ENCODE data around the gene BRD7. TPM values are rescaled to one million over a fixed set of nuclear protein-coding genes. Genes with fewer than 3 reads are reported as not detected.
A peak's percentile ranks its signal among the peaks of the same experiment; 100 is the strongest.

BRD7 gene
- total RNA-seq, 2 experiments from 2014 or later = 76.2 to 93.4 TPM

DNA sequence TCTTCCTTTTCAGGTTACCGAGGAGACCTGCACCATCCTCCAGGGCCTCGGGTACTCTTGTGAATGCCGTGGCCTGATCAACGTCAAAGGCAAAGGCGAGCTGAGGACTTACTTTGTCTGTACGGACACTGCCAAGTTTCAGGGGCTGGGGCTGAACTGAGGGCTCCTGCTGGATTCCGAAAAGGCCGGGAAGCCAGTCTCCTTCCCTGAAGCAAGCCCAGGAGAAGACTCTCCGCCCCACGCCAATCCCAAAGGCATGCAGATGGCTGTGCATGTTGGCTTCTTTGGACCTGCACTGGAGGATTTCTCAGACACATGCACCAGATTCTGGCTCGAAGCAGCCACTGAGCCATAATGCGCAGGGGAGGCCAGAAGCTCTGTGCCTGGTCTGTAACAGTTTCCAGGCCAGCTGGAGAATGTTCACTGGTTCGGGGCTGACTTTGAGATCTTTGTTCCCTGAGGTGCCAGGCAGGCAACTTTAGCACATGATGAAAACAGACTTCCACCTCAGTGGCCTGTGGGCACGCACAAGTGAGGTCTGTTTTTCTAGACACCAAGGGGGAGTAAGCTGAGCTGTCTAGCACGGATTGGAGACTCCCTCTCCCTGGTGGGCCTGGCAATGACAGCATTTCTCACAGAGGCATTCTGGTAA, 53.3 kb downstream of the BRD7 start:
- ATAC-seq (no peak), DNase-seq (no peak)
- Mint-ChIP-seq H3K4me3 (no peak overlapping the region), H3K27ac (peak overlapping the region; percentile 52), H3K4me1 (ENCODE audit: low read depth) (peaks cover 25% of the 10 kb centered on the region), H3K27me3 (no peaks in the 10 kb centered on the region), H3K36me3 (ENCODE audit: low read depth) (peaks cover 51% of the 10 kb centered on the region), H3K9me3 (no peaks in the 10 kb centered on the region)
- intact Hi-C loops (cut with micrococcal nuclease) = no loop called here
- CTCF ChIA-PET = interaction anchor here (0.8 to 4.2 kb wide), 4 partner anchors 10 to 104 kb away, joined by 3 to 20 read pairs (median 10); no protein-coding TSS in a partner anchor
- POLR2A ChIA-PET = interaction anchor here (0.6 to 1.0 kb wide), 3 partner anchors 10 to 49 kb away, joined by 3 to 4 read pairs (median 4); partner anchors contain the start of gene ADCY7
- TF ChIP-seq, protein P1, sequence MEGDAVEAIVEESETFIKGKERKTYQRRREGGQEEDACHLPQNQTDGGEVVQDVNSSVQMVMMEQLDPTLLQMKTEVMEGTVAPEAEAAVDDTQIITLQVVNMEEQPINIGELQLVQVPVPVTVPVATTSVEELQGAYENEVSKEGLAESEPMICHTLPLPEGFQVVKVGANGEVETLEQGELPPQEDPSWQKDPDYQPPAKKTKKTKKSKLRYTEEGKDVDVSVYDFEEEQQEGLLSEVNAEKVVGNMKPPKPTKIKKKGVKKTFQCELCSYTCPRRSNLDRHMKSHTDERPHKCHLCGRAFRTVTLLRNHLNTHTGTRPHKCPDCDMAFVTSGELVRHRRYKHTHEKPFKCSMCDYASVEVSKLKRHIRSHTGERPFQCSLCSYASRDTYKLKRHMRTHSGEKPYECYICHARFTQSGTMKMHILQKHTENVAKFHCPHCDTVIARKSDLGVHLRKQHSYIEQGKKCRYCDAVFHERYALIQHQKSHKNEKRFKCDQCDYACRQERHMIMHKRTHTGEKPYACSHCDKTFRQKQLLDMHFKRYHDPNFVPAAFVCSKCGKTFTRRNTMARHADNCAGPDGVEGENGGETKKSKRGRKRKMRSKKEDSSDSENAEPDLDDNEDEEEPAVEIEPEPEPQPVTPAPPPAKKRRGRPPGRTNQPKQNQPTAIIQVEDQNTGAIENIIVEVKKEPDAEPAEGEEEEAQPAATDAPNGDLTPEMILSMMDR (IDR thresholded peaks at IDR 0.05) = no peak

DNA sequence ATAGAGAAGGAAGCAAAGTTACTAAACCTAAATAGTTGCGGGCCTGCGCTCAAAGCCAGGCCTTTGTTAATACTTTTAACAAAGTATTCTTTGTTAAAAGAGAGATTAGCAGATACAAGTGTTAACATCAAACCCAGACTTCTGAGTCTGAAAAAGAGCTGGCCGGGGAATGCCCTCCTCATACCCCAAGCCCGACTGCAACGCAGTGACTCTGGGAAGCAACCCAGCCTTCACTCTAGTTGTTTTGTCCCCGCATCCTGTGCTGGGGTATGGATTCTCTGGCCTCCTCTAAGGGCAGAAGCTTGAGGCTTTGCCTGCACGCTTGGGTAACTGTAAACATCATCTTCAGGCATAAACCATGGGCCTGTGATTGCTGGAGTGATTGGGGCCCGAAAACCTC, 54.1 kb downstream of the BRD7 start:
- ATAC-seq (no peak), DNase-seq (no peak)
- no peaks in the 10 kb centered on the region for H3K27me3 Mint-ChIP-seq
- intact Hi-C loops (cut with micrococcal nuclease) = loop anchor here (5.0 kb wide), 1 partner anchor 37 kb away; no protein-coding TSS in a partner anchor
- POLR2A ChIA-PET = interaction anchor here (1.0 kb wide), 1 partner anchor 9 kb away, joined by 4 read pairs; no protein-coding TSS in a partner anchor
- TF ChIP-seq, protein P1 (IDR thresholded peaks at IDR 0.05) = no peak
- no peaks in the 10 kb centered on the region for H3K9me3 Mint-ChIP-seq
- no peak overlapping the region for H3K4me3 Mint-ChIP-seq
- H3K27ac Mint-ChIP-seq = peak overlapping the region; percentile 91
- CTCF ChIA-PET = interaction anchor here (1.8 to 4.2 kb wide), 3 partner anchors 12 to 103 kb away, joined by 4 to 20 read pairs (median 17); no protein-coding TSS in a partner anchor
- H3K36me3 Mint-ChIP-seq (ENCODE audit: low read depth) = peaks cover 47% of the 10 kb centered on the region
- peaks cover 25% of the 10 kb centered on the region for H3K4me1 Mint-ChIP-seq (ENCODE audit: low read depth)

DNA sequence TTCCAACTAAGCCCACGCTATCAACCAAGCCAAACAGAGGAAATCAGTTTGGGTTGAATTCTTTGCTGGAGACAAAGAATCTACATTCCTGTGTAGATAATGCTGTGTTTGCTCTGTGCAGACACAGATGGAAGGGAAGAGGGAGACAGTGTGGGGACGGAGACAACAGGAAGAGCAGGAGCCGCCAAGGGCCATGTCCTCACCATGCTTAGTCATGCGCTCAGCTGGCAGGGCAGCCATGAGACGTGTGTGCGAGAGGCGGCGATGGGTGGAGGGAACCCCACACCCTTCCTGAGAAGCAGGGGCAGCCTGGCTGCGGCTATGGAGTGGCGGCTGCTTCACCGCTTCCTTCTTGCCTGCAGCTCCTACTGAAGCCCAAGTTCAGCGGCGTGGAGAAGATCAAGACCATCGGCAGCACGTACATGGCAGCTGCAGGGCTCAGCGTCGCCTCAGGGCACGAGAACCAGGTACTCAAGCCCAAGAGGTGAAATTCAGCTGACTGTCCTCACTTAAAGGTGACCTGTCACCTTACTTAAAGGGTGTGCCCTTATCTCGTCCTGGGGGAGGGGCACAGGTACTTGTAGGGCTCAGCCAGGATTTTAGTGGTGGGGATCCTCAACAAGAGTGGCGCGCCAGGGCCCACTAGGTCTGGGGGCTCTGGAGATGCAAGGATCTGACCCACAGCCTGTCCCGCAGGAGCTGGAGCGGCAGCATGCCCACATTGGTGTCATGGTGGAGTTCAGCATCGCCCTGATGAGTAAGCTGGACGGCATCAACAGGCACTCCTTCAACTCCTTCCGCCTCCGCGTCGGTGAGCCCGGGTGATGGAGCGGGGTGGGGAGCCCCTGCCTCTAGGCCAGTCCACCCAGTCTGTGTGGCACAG, 55.0 kb downstream of the BRD7 start:
- no peak overlapping the region for H3K4me3 Mint-ChIP-seq
- TF ChIP-seq, protein P1 (IDR thresholded peaks at IDR 0.05) = no peak
- peak overlapping the region; percentile 91 for H3K27ac Mint-ChIP-seq
- CTCF ChIA-PET = interaction anchor here (0.8 to 4.2 kb wide), 5 partner anchors 13 to 493 kb away, joined by 3 to 20 read pairs (median 4); no protein-coding TSS in a partner anchor
- peaks cover 45% of the 10 kb centered on the region for H3K36me3 Mint-ChIP-seq (ENCODE audit: low read depth)
- H3K9me3 Mint-ChIP-seq = no peaks in the 10 kb centered on the region
- peak; percentile 66 for DNase-seq
- POLR2A ChIA-PET = interaction anchor here (0.6 to 2.2 kb wide), 5 partner anchors 8 to 47 kb away, joined by 3 to 5 read pairs (median 4); no protein-coding TSS in a partner anchor
- H3K27me3 Mint-ChIP-seq = no peaks in the 10 kb centered on the region
- intact Hi-C loops (cut with micrococcal nuclease) = loop anchor here (5.0 kb wide), 1 partner anchor 37 kb away; no protein-coding TSS in a partner anchor
- peaks cover 23% of the 10 kb centered on the region for H3K4me1 Mint-ChIP-seq (ENCODE audit: low read depth)
- peak; percentile 79 for ATAC-seq

DNA sequence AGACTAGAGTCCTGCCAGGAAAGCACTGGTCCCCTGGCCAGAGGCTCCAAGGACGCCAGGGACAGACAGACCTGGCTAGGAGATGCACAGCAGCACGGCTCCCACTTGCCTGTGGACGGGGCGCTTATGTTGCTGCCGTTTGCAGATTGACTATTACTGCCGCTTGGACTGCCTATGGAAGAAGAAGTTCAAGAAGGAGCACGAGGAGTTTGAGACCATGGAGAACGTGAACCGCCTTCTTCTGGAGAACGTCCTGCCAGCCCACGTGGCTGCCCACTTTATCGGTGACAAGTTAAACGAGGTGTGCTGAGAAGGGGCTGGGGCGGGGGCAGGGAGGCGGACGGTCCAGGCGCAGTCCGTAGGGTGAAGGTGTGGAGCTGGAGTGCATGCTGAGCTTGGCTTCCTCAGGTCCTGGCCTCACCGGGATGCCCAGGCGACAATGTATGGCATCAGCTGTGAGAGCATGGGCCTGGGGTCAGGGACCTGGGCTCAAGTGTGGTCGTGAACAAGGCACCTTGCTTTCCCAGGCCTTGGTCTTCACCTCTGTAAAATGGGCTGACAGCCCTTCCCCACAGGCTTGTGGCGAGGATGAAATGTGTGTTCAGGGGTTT, 56.8 kb downstream of the BRD7 start:
- H3K27ac Mint-ChIP-seq = peak overlapping the region; percentile 91
- TF ChIP-seq, protein P1 (IDR thresholded peaks at IDR 0.05) = no peak
- no peak overlapping the region for H3K4me3 Mint-ChIP-seq
- intact Hi-C loops (cut with micrococcal nuclease) = loop anchor here (5.0 kb wide), 1 partner anchor 35 kb away; no protein-coding TSS in a partner anchor
- DNase-seq = no peak
- peaks cover 16% of the 10 kb centered on the region for H3K4me1 Mint-ChIP-seq (ENCODE audit: low read depth)
- H3K36me3 Mint-ChIP-seq (ENCODE audit: low read depth) = peaks cover 38% of the 10 kb centered on the region
- H3K9me3 Mint-ChIP-seq = no peaks in the 10 kb centered on the region
- no peak for ATAC-seq
- CTCF ChIA-PET = interaction anchor here (1.0 to 1.1 kb wide), 3 partner anchors 15 to 56 kb away, joined by 3 read pairs; no protein-coding TSS in a partner anchor
- H3K27me3 Mint-ChIP-seq = no peaks in the 10 kb centered on the region
- POLR2A ChIA-PET = interaction anchor here (2.2 kb wide), 1 partner anchor 14 kb away, joined by 5 read pairs; no protein-coding TSS in a partner anchor
